Peyer's patch (tissue), 4 donors: ENCODE measurements around the gene NFATC3. TPM values are rescaled to one million over a fixed set of nuclear protein-coding genes. Genes with fewer than 3 reads are reported as not detected.
"Not testable (repeated sequence)": the region's sequence is repeated elsewhere in the genome, so short reads cannot be mapped to it uniquely, and the experiment has no call there.

Source experiments
- DNase-seq, 3 donors: peaks; one replicate each; pipeline ENCODE4 v3.0.0-alpha.2; 2017 to 2019
- H3K27ac ChIP-seq, 4 donors: fragments of 200-600 bp; sonication (generic); one replicate each; pipeline ENCODE4 v1.5.1; 2016 to 2019
- H3K27me3 ChIP-seq, 2 donors: fragments of 200-600 bp; sonication (generic); one replicate each; pipeline ENCODE4 v1.5.1; 2019
- H3K36me3 ChIP-seq, 3 donors: fragments of 200-600 bp; sonication (generic); one replicate each; pipeline ENCODE4 v1.5.1; 2016 to 2019
- H3K4me1 ChIP-seq, 4 donors: fragments of 200-600 bp; sonication (generic); one replicate each; pipeline ENCODE4 v1.5.1; 2016 to 2019
- H3K4me3 ChIP-seq, 4 donors: fragments of 200-600 bp; sonication (generic); 1 replicate in 3 of 4; 2 replicates in 1 of 4; pipeline ENCODE4 v1.5.1; 2016 to 2019; ENCODE audit warnings: mild to moderate bottlenecking in 1 of 4
- H3K9me3 ChIP-seq, 4 donors: fragments of 200-600 bp; sonication (generic); one replicate each; pipeline ENCODE4 v1.5.1; 2016 to 2019; ENCODE audit warnings: mild to moderate bottlenecking in 1 of 4
- POLR2A ChIP-seq, 2 donors: fragments of 450-650 bp; IDR thresholded peaks; one replicate each; pipeline ENCODE4 v1.5.1; 2017; ENCODE audit warnings: antibody characterized with exemption in 2 of 2, mild to moderate bottlenecking in 2 of 2, moderate library complexity in 2 of 2
- total RNA-seq, 4 donors: library from RNA; depleted of rRNA; stranded (reverse); fragments of >200 nt; gene quantifications; one replicate each; pipeline ENCODE4 v1.1.0, GENCODE V29; 2016
- TF ChIP-seq, protein P1 (sequence below), 6 experiments: fragments of 450-650 bp in 4 of 6; fragments of 200-600 bp in 2 of 6; sonication (generic) in 1 of 6; IDR thresholded peaks; one replicate each; pipeline ENCODE4 v1.5.1; 2017 to 2019; ENCODE audit warnings: antibody characterized with exemption in 6 of 6, mild to moderate bottlenecking in 3 of 6, moderate library complexity in 1 of 6

NFATC3 gene
- total RNA-seq, 4 donors from 2014 or later, result 40.5 to 72.0 (median 61.0) TPM

DNA sequence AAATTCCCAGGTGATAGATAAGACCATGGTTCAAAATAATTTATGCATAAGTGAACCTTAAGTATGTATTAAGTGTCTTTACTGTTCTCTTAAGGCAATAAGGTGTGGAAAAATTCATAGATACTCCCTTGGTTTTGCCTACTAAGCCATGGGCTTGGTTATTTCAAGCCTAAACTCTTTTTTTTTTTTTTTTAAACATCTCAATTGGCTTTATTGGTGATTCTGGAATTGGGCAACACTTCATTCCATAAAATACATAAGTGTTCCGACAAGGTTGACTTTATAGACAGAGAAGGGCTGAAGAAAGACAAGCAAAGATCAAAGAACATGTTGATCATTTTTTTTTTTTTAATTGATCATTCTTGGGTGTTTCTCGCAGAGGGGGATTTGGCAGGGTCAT lies 77.2 kb downstream of the NFATC3 start:
- H3K4me3 ChIP-seq, result no peak overlapping the region
- no peak overlapping the region for H3K27ac ChIP-seq
- DNase-seq, result no peak
- no peaks in the 10 kb centered on the region for H3K9me3 ChIP-seq
- H3K36me3 ChIP-seq, result peaks cover 0 to 45% (median 0%) of the 10 kb centered on the region in 3 donors
- H3K4me1 ChIP-seq, result no peaks in the 10 kb centered on the region
- TF ChIP-seq POLR2A (IDR thresholded peaks at IDR 0.05), result no peak
- TF ChIP-seq, protein P1, sequence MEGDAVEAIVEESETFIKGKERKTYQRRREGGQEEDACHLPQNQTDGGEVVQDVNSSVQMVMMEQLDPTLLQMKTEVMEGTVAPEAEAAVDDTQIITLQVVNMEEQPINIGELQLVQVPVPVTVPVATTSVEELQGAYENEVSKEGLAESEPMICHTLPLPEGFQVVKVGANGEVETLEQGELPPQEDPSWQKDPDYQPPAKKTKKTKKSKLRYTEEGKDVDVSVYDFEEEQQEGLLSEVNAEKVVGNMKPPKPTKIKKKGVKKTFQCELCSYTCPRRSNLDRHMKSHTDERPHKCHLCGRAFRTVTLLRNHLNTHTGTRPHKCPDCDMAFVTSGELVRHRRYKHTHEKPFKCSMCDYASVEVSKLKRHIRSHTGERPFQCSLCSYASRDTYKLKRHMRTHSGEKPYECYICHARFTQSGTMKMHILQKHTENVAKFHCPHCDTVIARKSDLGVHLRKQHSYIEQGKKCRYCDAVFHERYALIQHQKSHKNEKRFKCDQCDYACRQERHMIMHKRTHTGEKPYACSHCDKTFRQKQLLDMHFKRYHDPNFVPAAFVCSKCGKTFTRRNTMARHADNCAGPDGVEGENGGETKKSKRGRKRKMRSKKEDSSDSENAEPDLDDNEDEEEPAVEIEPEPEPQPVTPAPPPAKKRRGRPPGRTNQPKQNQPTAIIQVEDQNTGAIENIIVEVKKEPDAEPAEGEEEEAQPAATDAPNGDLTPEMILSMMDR (IDR thresholded peaks at IDR 0.05), result no peak
- H3K27me3 ChIP-seq, result no peaks in the 10 kb centered on the region

- H3K27ac ChIP-seq, DNase-seq, H3K27me3 ChIP-seq, H3K4me1 ChIP-seq, H3K9me3 ChIP-seq, H3K4me3 ChIP-seq: not testable (repeated sequence)
- H3K36me3 ChIP-seq, result peaks cover 0 to 45% (median 0%) of the 10 kb centered on the region in 3 donors
Measured at GRCh38 chr16:68163275-68163674, 78.1 kb downstream of the NFATC3 start.

DNA sequence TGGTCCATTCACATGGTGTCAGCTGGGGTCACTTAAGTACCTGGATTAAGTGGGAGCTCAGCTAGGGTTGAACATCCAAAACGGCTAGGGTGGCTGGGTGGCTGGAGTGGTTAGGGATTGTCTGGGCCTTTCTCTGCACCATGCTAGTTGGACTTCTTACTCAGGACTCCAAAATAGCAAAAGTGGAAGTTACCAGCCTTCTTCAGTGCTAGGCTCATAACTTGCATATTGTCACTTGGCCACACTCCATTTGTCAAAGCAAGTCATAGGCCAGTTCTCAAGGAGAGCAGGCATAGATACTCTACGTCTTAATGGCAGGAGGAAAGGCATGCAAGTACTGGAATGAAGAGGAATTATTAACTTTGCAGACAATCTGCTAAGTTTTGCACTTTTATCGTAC lies 81.1 kb downstream of the NFATC3 start:
- Histone ChIP-seq H3K4me3 (no peak overlapping the region), H3K4me1 (no peaks in the 10 kb centered on the region), H3K36me3 (peaks cover 0 to 54% (median 0%) of the 10 kb centered on the region in 3 donors), H3K9me3 (no peaks in the 10 kb centered on the region), H3K27ac (no peak overlapping the region), H3K27me3 (no peaks in the 10 kb centered on the region)
- no peak for DNase-seq
- TF ChIP-seq POLR2A (IDR thresholded peaks at IDR 0.05), result no peak
- TF ChIP-seq, protein P1 (IDR thresholded peaks at IDR 0.05), result no peak

GRCh38 chr16:68179196-68179795 lies 94.1 kb downstream of the NFATC3 start:
- H3K9me3 ChIP-seq, result no peaks in the 10 kb centered on the region
- H3K4me3 ChIP-seq, result no peak overlapping the region
- TF ChIP-seq, protein P1 (IDR thresholded peaks at IDR 0.05), result no peak
- TF ChIP-seq POLR2A (IDR thresholded peaks at IDR 0.05), result no peak
- peaks cover 0 to 59% (median 0%) of the 10 kb centered on the region in 3 donors for H3K36me3 ChIP-seq
- no peaks in the 10 kb centered on the region for H3K27me3 ChIP-seq
- H3K27ac ChIP-seq, result no peak overlapping the region
- no peak for DNase-seq
- no peaks in the 10 kb centered on the region for H3K4me1 ChIP-seq

- TF ChIP-seq POLR2A (IDR thresholded peaks at IDR 0.05), result no peak
- TF ChIP-seq, protein P1 (IDR thresholded peaks at IDR 0.05), result no peak
- no peaks in the 10 kb centered on the region for H3K9me3 ChIP-seq
- DNase-seq, result no peak
- H3K4me1 ChIP-seq, result no peaks in the 10 kb centered on the region
- no peak overlapping the region for H3K4me3 ChIP-seq
- peaks cover 0 to 65% (median 0%) of the 10 kb centered on the region in 3 donors for H3K36me3 ChIP-seq
- H3K27me3 ChIP-seq, result no peaks in the 10 kb centered on the region
- no peak overlapping the region for H3K27ac ChIP-seq
Measured at GRCh38 chr16:68179855-68180254, 94.7 kb downstream of the NFATC3 start.

- no peaks in the 10 kb centered on the region for H3K4me1 ChIP-seq
- H3K27ac ChIP-seq, result no peak overlapping the region
- H3K9me3 ChIP-seq, result no peaks in the 10 kb centered on the region
- no peaks in the 10 kb centered on the region for H3K27me3 ChIP-seq
- H3K36me3 ChIP-seq, result peaks cover 0 to 61% (median 0%) of the 10 kb centered on the region in 3 donors
- TF ChIP-seq, protein P1 (IDR thresholded peaks at IDR 0.05), result no peak
- DNase-seq, result no peak
- no peak overlapping the region for H3K4me3 ChIP-seq
Measured at GRCh38 chr16:68183046-68183445, 97.9 kb downstream of the NFATC3 start.
